Measurements from ENCODE around the gene RWDD1.

The RWDD1 gene

GRCh38 chr6:116615937-116616736 is 44.8 kb downstream of the RWDD1 start, which contains the start of gene RSPH4A:
RSPH4A (plus strand) TSS chr6:116616479; CDS start chr6:116616624, 145 bp downstream.
- peak; percentile 97 for DNase-seq

DNA sequence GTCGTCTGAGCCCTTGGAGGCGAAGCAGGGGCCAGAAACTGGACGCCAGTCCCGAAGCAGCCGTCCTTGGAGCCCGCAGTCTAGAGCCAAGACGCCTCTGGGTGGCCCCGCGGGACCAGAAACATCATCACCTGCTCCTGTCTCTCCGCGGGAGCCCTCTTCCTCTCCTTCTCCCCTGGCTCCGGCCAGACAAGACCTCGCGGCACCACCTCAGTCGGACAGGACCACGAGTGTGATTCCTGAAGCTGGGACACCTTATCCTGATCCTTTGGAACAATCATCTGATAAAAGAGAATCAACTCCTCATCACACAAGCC is 45.4 kb downstream of the RWDD1 start:
- DNase-seq: no peak

GRCh38 chr6:116624036-116624805 is 52.9 kb downstream of the RWDD1 start:
- DNase-seq: no peak

GRCh38 chr6:116625872-116626271 is 54.6 kb downstream of the RWDD1 start:
- no peak for DNase-seq

DNA sequence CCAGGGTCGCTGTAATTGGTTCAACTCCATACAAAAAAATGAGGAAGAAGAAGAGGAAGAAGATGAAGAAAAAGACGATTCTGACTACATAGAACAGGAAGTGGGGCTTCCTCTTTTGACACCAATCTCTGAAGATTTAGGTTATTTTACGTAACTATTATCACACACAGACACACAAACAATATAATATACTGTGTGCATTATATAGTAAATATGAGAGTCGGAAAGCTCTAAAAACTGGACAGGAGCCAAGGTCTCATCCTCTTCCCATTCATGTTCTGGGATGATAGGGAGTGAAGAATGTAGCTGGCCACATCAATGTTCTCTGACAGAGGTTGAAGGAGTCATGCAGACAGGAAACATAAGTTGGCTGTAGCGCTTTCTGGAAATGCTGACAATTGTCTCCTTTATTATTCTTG is 58.3 kb downstream of the RWDD1 start:
- DNase-seq: no peak

DNA sequence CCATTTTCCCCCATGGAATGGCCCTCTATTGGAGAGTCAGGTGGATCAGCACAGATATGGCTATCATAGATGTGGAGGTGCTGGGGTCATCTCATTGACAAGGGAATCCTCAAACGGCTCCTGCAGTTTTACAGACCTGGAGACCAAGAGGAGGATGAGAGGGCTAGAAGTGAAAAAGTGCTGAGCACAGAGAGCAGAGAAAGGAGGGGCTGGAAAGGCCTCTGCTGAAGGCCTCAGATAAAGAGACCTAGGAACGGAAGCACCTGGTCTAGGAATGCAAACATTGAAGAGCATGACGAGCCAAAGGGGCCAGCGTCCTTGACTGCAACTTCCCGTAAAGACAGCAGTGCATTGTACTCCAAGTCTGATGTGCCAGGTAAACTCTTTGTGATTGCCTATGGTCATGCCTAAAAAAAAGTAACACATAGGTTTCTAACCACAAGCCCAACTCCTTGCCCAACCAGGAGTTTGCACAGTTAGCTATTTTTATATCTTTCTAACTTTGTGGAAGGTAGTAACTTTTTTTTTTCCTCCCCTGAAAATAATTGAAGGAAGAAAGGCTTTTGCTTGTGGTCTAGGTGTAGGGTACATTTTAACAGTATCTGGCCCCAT is 60.2 kb downstream of the RWDD1 start:
- DNase-seq: no peak

GRCh38 chr6:116633685-116634084 is 62.4 kb downstream of the RWDD1 start:
- no peak for DNase-seq

Measured in NCI-H1105 (cell line).